Endothelial cell of umbilical vein (primary cell): ENCODE measurements around the gene UST. TPM values are rescaled to one million over a fixed set of nuclear protein-coding genes. Genes with fewer than 3 reads are reported as not detected.

Source experiments
- BruUV-seq: library from RNA; stranded (reverse); fragments of 400-500 nt; replicated peaks from 2 replicates; lab custom pipeline; 2021; lab: Mats Ljungman, UMichigan
- CTCF ChIA-PET: fragments of 300-600, 350-600 bp; sonication (Branson Sonifier 250); formaldehyde crosslinking; loops from one replicate; lab custom pipeline; 2021; ENCODE audit warnings: antibody characterized with exemption, inconsistent platforms; lab: Charles Lee
- POLR2A ChIA-PET: fragments of 300-600, 350-600 bp; sonication (Branson Sonifier 250); formaldehyde crosslinking; loops from one replicate; lab custom pipeline; 2021; ENCODE audit warnings: antibody characterized with exemption, inconsistent platforms; lab: Charles Lee
- DNase-seq: peaks from one replicate; pipeline ENCODE4 v3.0.0-alpha.2; 2011; ENCODE audit warnings: low read depth, low spot score
- FAIRE-seq: peaks from 2 replicates; lab custom pipeline; 2011; peaks lifted over from hg19 to GRCh38; lab: Jason Lieb, UNC
- H2AFZ ChIP-seq: 2 replicates; pipeline ENCODE4 v1.6.0; 2012; ENCODE audit warnings: low read depth, low read length, control low read depth, inconsistent platforms
- H3K27ac ChIP-seq: 2 replicates; pipeline ENCODE4 v1.5.1; 2011; ENCODE audit warnings: low read depth, mild to moderate bottlenecking, control low read depth, low read length, moderate library complexity; ENCODE audit not compliant: insufficient read depth
- H3K27me3 ChIP-seq, 2 experiments: 2 replicates each; pipeline versions ENCODE4 v1.6.0 to v1.6.1; 2011; ENCODE audit warnings: low read length in 2 of 2, mixed read lengths in 1 of 2; ENCODE audit not compliant: control insufficient read depth in 2 of 2, insufficient read depth in 2 of 2
- H3K36me3 ChIP-seq, 2 experiments: 2 replicates in 1 of 2; 3 replicates in 1 of 2; pipeline ENCODE4 v1.5.1; 2011; ENCODE audit warnings: low read length in 2 of 2, mild to moderate bottlenecking in 1 of 2, moderate library complexity in 1 of 2; ENCODE audit not compliant: control insufficient read depth in 2 of 2, insufficient read depth in 2 of 2; ENCODE audit errors: extremely low read depth in 1 of 2
- H3K4me1 ChIP-seq: 3 replicates; pipeline ENCODE4 v1.5.1; 2011; ENCODE audit warnings: mild to moderate bottlenecking, low read length; ENCODE audit not compliant: control insufficient read depth, insufficient read depth; ENCODE audit errors: extremely low read depth
- H3K4me2 ChIP-seq: 2 replicates; pipeline ENCODE4 v1.6.1; 2011; ENCODE audit warnings: low read length, control low read depth, mixed read lengths; ENCODE audit not compliant: insufficient read depth
- H3K4me3 ChIP-seq, 3 experiments: fragments of 200-600 bp in 1 of 3; sonication (generic), shearing (Covaris generic) in 1 of 3; replicated peaks in 1 of 3; 2 replicates each; pipeline ENCODE4 v1.5.1; 2011 to 2016; ENCODE audit warnings: control low read depth in 3 of 3, low read length in 3 of 3, mild to moderate bottlenecking in 2 of 3, inconsistent platforms in 1 of 3, low read depth in 1 of 3, moderate library complexity in 1 of 3; ENCODE audit not compliant: insufficient read depth in 1 of 3
- H3K79me2 ChIP-seq: 2 replicates; pipeline ENCODE4 v1.6.0; 2012; ENCODE audit warnings: low read length, inconsistent platforms; ENCODE audit not compliant: control insufficient read depth, insufficient read depth
- H3K9ac ChIP-seq: replicated peaks from 2 replicates; pipeline ENCODE3; 2011; ENCODE audit warnings: low read length, control low read depth; ENCODE audit not compliant: insufficient read depth; ENCODE audit errors: extremely low read depth
- H3K9me1 ChIP-seq: replicated peaks from 3 replicates; pipeline ENCODE4 v1.6.0; 2011; ENCODE audit warnings: mild to moderate bottlenecking, low read length; ENCODE audit not compliant: control insufficient read depth, insufficient read depth; ENCODE audit errors: extremely low read depth
- H3K9me3 ChIP-seq: replicated peaks from 2 replicates; pipeline ENCODE4 v1.5.1; 2012; ENCODE audit warnings: low read length, inconsistent platforms; ENCODE audit not compliant: control insufficient read depth, insufficient read depth
- H4K20me1 ChIP-seq: replicated peaks from 2 replicates; pipeline ENCODE3; 2011; ENCODE audit warnings: mild to moderate bottlenecking, low read length; ENCODE audit not compliant: control insufficient read depth, insufficient read depth; ENCODE audit errors: extremely low read depth
- FOS ChIP-seq: IDR thresholded peaks from 2 replicates; pipeline ENCODE4 v1.6.1; 2011; ENCODE audit warnings: mild to moderate bottlenecking, low read length, moderate library complexity, borderline replicate concordance; ENCODE audit not compliant: insufficient read depth
- JUN ChIP-seq: IDR thresholded peaks from 2 replicates; pipeline ENCODE4 v1.6.1; 2011; ENCODE audit warnings: borderline replicate concordance, low read depth; ENCODE audit not compliant: insufficient read length, insufficient read depth
- MYC ChIP-seq: IDR thresholded peaks from one replicate; pipeline ENCODE4 v1.6.1; 2011; ENCODE audit warnings: mild to moderate bottlenecking, low read depth, low read length
- POLR2A ChIP-seq: IDR thresholded peaks from 2 replicates; pipeline ENCODE4 v1.6.1; 2012; ENCODE audit warnings: low read depth, mild to moderate bottlenecking, control low read depth, low read length
- dilution Hi-C: fragments of 300-500 bp; cut with MboI; formaldehyde crosslinking; loops from one replicate; pipeline ENCODE4 v1.15.0; 2019; ENCODE audit warnings: low sequenced_read_pairs; ENCODE audit not compliant: extremely low pct_ligation_motif_present
- intact Hi-C: fragments of 100-400 bp; cut with micrococcal nuclease; formaldehyde crosslinking; loops from one replicate; pipeline ENCODE4 v1.10.0; 2022
- polyA plus RNA-seq, 4 experiments: library from polyadenylated mRNA; depleted of rRNA in 3 of 4; stranded (reverse) in 3 of 4; unstranded in 1 of 4; fragments of >200 nt; gene quantifications; 2 replicates each; pipeline versions ENCODE4 v1.2.1 to v1.2.3, GENCODE V29; 2011 to 2012; ENCODE audit warnings: missing spikeins in 1 of 4
- total RNA-seq: library from RNA; stranded (reverse); gene quantifications from 2 replicates; pipeline ENCODE4 v1.2.3, GENCODE V29; 2021
- TF ChIP-seq, protein P1 (sequence below): IDR thresholded peaks from 2 replicates; pipeline ENCODE4 v1.6.1; 2011; ENCODE audit not compliant: insufficient read depth, insufficient read length
- TF ChIP-seq, protein P2 (sequence below), 2 donors: IDR thresholded peaks; 1 replicate in 1 of 2; 2 replicates in 1 of 2; pipeline ENCODE4 v1.5.1; 2011; ENCODE audit warnings: low read length in 2 of 2, mild to moderate bottlenecking in 2 of 2, moderate library complexity in 2 of 2, control low read depth in 1 of 2, inconsistent platforms in 1 of 2, low read depth in 1 of 2; ENCODE audit not compliant: insufficient read depth in 1 of 2; ENCODE audit errors: extremely low read depth in 1 of 2

Gene UST
- total and polyA plus RNA-seq, 2 donors (not counting 3 experiments of a cell fraction or from before 2014, with no cell fraction given) = 0.26 to 0.84 TPM

DNA sequence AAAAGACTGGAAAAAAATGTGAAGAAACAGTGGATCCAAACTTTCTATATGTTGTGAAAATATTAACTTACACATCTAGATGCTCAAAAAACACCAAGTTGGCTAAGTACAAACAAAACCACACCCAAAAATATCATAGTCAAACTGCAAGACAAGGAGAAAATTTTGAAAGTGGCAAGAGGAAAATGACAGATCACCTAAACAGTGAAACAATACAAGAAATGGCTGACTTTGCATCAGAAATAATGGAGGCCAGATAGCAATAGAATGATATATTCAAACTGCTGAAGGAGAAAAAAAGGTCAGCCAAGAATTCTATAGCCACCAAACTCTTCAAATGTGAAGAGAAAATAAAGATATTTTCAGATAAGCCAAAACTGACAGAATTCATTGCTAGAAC lies 22.4 kb upstream of the UST start:
- Histone ChIP-seq H3K9me1 (no peaks in the 10 kb centered on the region), H4K20me1 (no peaks in the 10 kb centered on the region), H3K4me1 (no peaks in the 10 kb centered on the region), H3K4me3 (no peak overlapping the region), H2AFZ (no peak overlapping the region), H3K79me2 (no peaks in the 10 kb centered on the region), H3K27me3 (peaks cover 0 to 3% of the 10 kb centered on the region in 2 experiments), H3K36me3 (no peaks in the 10 kb centered on the region), H3K9ac (no peak overlapping the region), H3K27ac (no peak overlapping the region), H3K9me3 (no peaks in the 10 kb centered on the region), H3K4me2 (no peak overlapping the region)
- ChIA-PET POLR2A (no interaction called here), CTCF (no interaction called here)
- dilution Hi-C loops = no loop called here
- intact Hi-C loops = no loop called here
- TF ChIP-seq, protein P1, sequence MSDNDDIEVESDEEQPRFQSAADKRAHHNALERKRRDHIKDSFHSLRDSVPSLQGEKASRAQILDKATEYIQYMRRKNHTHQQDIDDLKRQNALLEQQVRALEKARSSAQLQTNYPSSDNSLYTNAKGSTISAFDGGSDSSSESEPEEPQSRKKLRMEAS = no peak
- TF ChIP-seq, protein P2, sequence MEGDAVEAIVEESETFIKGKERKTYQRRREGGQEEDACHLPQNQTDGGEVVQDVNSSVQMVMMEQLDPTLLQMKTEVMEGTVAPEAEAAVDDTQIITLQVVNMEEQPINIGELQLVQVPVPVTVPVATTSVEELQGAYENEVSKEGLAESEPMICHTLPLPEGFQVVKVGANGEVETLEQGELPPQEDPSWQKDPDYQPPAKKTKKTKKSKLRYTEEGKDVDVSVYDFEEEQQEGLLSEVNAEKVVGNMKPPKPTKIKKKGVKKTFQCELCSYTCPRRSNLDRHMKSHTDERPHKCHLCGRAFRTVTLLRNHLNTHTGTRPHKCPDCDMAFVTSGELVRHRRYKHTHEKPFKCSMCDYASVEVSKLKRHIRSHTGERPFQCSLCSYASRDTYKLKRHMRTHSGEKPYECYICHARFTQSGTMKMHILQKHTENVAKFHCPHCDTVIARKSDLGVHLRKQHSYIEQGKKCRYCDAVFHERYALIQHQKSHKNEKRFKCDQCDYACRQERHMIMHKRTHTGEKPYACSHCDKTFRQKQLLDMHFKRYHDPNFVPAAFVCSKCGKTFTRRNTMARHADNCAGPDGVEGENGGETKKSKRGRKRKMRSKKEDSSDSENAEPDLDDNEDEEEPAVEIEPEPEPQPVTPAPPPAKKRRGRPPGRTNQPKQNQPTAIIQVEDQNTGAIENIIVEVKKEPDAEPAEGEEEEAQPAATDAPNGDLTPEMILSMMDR (IDR thresholded peaks at IDR 0.05; ENCODE audit: extremely low read depth in 1 of 2, insufficient read depth in 1 of 2, low read depth in 1 of 2, low read length in 2 of 2) = no peak
- TF ChIP-seq FOS (no peak), POLR2A (no peak), MYC (no peak)
- no peak for FAIRE-seq
- no peak for DNase-seq
- BruUV-seq = no TSS peak

DNA sequence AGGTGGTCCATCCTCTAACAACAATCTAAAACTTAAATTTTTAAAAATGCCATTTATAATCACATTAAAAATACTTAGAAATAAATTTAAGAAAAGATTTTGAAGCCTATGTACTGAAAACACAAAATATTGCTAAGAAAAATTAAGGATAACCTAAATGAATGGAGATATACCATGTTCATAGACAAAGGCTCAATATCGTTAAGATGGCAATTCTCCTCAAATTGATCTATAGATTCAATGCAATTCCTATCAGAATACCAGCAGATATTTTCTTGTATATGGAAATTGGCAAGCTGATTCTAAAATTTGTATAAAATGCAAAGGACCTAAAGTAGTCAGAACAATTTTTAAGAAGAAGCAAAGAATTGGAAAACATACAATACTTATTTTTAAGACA lies 19.7 kb upstream of the UST start:
- no peak for FAIRE-seq
- no peak for TF ChIP-seq JUN
- H3K9me3 ChIP-seq = no peaks in the 10 kb centered on the region
- ChIA-PET CTCF (no interaction called here), POLR2A (no interaction called here)
- H3K27me3 ChIP-seq = peaks cover 0 to 3% of the 10 kb centered on the region in 2 experiments
- H3K27ac ChIP-seq = no peak overlapping the region
- no peak overlapping the region for H3K4me2 ChIP-seq
- dilution Hi-C loops = no loop called here
- H3K9ac ChIP-seq = no peak overlapping the region
- H4K20me1 ChIP-seq = no peaks in the 10 kb centered on the region
- no peaks in the 10 kb centered on the region for H3K36me3 ChIP-seq
- H3K4me1 ChIP-seq = no peaks in the 10 kb centered on the region
- intact Hi-C loops = no loop called here
- H3K4me3 ChIP-seq = no peak overlapping the region
- DNase-seq = no peak
- H3K79me2 ChIP-seq = no peaks in the 10 kb centered on the region
- no peaks in the 10 kb centered on the region for H3K9me1 ChIP-seq
- no peak overlapping the region for H2AFZ ChIP-seq
- no TSS peak for BruUV-seq
